Measurements from ENCODE around the gene RASL10A.
A peak's percentile ranks its signal among the peaks of the same experiment; 100 is the strongest.

The RASL10A gene

DNA sequence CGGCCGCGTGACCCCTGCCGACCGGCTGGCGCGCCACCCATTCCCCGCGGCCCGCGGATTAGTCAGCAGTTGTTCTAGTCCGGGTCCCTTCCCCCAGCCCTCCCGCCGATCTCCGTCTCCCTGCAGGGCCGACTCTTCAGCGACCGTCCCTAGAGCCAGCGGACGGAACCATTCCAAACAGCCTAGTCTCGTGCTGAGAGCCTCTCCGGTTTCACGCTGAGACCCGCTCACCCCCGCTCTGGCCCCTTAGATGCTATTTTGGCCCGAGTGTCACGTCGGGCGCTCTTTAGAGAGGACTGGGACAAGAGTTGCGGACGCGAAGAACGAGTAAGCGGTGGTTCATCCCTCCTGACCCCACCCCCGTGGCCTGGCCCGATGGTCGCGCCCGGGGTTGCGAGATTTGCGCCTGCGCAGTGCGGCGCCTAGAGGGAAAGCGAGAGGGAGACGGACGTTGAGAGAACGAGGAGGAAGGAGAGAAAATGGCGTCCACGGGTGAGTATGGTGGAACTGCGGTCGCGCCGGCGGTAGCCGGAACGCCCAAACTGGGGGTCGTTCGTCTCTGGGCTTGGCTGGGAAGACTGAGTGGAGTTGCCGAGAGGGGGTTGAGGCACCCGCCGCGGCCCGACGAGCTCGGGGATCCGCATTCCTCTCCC lies 47.5 kb downstream of the RASL10A start, which contains the start of the genes EWSR1 and RHBDD3:
Gene EWSR1 (plus strand): TSS at position 411 of the 653 bp plus-strand sequence. CDS start 69 bp downstream, at position 480.
Gene RHBDD3 (minus strand): TSS at position 124 of the 653 bp plus-strand sequence. CDS start 2,355 bp downstream, outside the sequence.
- DNase-seq: peak; percentile 92

DNA sequence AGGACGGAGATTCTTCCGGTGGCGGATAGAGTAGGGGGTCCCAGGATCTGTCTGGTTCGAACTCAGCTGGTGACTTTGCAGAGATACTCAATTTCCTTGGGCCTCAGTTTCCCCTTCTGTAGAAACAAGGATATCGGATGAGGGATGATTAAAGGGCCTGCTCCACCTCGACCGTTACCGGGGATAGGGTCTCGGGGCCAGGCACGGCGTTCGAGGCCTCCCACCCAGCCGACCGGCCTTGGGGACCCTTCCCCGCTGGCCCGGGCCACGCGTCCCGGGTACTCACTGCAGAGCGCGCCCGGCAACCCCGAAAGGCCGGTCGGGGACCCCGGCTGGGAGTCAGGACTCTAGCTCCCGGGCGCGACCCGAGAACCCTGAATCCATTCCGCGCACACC lies 48.0 kb downstream of the RASL10A start:
- DNase-seq: no peak

DNA sequence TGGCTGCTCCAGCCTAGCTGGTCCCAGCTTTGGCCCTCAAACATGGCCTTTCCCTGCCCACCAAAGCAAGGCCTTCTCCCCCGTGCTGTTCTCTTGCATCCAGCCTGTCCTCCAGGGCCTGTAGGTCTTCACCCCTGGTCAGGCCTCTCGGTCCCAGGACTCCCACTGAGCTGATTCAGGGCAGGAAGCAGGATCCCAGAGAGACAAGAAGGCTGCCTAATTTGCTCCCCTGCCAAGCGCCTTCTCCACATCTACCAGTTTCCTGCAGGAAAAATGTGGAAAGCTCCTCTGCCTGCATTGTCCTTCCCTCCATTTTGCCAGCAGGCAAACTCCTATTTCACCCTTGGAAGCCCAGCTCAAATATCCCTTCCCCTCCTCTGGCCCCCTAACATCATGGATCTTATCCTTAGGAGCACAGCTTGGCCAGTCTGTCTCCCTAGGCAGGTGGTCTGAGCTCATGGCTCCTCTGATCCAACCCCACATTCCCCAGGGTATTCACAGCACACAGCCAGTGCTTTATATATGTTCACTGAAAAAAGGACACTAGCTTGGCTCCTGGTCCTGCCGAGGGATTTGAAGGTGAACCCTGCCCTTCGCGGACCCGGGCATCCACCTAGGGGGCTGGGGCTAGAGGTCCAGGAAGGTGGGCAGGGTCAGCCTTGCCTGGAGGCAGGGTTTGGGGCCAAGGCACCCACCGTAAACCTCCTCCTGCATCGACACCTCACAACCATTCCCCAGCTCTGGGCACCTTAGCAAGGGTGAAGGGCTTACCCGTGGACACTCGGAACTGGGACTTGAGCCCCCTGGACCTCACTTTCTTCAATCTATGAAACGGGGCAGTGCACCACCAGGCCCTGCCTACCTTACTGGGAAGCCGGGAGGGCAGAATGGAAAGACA lies 48.7 kb downstream of the RASL10A start:
- no peak for DNase-seq

- DNase-seq: no peak
These were observed 49.6 kb downstream of the RASL10A start for GRCh38 chr22:29265929-29266328.

DNA sequence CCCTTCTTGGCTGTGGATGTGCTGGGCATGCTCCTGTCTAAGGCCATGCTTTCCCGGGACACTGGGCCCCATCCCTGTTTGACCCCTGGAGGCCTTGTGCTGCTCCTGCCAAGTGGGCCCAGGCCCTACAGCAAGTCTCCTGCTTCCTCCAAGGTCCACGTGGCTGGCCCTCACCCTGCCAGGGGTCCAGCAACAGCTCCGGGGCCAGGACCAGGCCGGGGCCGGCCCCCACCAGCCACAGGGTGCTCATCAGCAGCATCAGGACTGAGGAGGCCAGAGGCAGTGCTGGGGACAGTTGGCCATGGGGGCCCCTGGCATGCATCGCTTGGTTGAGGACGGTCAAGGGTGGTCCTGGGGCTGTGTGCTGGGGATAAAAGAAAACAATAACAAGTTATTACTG lies 50.2 kb downstream of the RASL10A start:
- DNase-seq: no peak

- DNase-seq: no peak
These were observed 51.7 kb downstream of the RASL10A start for GRCh38 chr22:29263791-29264276.

Data from NCI-H446 treated with DMSO at 0.1 percent for 48 hours (cell line).